Iris pigment epithelial cell (primary cell): ENCODE data around the gene MRPL36.
"Not testable (repeated sequence)": the region's sequence is repeated elsewhere in the genome, so short reads cannot be mapped to it uniquely, and the experiment has no call there.

Experiments
- DNase-seq: peaks from one replicate; pipeline ENCODE4 v3.0.0-alpha.2; 2011; ENCODE audit warnings: low read depth

MRPL36 gene

GRCh38 chr5:1832511-1833250 is 33.0 kb upstream of the MRPL36 start:
- no peak for DNase-seq

- DNase-seq = no peak
Observed at GRCh38 chr5:1831677-1832313, 32.2 kb upstream of the MRPL36 start.

GRCh38 chr5:1831257-1831656 is 31.6 kb upstream of the MRPL36 start:
- DNase-seq = no peak

DNA sequence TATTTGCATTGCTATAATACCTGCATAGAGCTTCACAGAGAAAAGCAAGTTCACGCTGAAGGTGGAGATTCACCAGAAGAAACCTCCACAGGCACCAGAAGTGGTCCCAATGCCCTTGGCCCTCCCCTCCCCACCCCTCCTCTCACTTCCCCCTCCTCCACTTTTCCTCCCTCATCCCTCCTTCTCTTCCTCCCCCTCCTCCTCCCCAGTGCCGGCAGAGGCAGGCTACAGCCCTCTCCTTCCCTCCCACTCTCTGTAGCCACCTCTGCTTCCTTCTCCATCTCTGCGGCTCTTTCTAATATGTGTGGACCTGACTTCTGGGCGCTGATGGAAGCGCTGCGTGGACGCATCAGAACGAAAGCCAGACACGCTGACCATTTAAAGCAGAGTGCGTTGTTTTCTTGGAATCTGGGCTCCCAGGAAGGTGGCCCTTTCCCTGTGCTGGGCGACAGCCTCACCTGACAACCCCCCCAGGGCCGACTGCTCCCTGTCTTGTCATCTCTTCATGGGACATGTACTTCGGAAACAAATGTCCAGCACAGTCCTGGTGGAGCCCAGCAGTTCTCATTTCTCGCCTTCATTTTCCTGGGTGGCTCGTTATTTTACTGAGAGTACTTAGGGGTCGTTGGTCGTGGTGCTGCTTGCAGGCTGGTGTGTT is 31.1 kb upstream of the MRPL36 start:
- no peak for DNase-seq

DNA sequence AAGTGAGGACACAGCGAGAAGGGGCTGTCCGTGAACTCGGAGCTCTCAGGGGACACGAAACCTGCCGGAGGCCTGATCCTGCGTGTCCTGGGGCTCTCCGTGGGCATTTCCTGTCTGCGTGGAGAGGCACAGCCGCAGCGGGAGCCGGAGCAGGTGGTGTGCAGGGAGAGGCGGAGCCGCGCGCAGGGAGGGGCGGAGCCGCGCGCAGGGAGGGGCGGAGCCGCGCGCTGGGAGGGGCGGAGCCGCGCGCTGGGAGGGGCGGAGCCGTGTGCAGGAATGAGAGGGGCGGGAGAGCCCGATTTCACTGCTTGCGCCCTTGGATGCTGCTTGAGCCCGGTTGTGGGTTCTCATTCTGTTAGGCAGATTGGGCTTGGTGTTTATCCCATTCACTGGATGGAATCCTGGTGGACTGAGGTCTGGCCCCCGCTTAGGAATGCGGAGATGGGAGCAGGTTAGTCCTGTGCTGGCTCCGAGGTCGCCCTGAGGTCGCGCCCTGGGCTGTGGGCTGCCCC is 28.3 kb upstream of the MRPL36 start:
- DNase-seq = no peak

DNA sequence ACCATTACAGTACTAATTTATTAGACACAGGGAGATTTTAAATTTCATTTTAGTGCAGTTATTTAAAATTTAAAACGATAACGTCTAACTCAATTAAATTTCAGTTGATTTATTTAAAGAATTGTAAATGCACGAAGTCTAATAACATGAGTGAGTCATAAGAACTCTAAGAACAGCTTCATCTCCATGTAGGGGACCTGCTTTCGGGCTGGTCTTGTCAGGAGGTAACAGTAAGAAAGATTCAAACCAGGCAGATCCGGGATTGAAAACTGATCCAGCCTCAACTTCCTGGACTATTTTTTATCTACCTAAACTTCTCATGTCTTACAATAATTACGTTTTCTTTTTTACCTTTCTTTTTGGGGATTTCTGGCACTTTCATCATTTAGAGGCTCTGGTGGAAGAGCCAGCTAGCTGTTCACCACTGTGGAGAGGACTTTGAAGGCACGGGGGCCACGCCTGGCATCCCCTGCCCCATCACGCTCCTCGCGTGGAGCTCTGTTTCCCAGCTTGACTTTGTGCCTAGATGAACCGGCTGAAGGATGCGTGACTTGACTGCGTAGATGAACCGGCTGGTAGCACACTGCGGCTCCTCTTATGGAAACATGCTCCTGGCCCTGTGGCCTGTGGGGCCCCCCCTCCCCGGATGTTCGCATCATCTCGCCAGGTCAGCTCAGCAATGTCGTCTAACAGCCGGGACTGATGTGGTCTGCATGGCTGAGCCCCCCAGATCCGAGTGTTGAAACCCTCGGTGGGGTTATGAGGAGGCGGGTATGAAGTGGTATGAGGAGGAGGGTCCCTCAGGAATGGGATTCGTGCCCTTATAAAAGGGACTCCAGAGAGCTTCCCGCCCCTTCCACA is 27.6 kb upstream of the MRPL36 start:
- DNase-seq = no peak

- DNase-seq = no peak
Observed at GRCh38 chr5:1826235-1826980, 26.8 kb upstream of the MRPL36 start.

GRCh38 chr5:1824903-1825841 is 25.5 kb upstream of the MRPL36 start:
- no peak for DNase-seq

- DNase-seq = no peak
Observed at GRCh38 chr5:1824109-1824821, 24.6 kb upstream of the MRPL36 start.

DNA sequence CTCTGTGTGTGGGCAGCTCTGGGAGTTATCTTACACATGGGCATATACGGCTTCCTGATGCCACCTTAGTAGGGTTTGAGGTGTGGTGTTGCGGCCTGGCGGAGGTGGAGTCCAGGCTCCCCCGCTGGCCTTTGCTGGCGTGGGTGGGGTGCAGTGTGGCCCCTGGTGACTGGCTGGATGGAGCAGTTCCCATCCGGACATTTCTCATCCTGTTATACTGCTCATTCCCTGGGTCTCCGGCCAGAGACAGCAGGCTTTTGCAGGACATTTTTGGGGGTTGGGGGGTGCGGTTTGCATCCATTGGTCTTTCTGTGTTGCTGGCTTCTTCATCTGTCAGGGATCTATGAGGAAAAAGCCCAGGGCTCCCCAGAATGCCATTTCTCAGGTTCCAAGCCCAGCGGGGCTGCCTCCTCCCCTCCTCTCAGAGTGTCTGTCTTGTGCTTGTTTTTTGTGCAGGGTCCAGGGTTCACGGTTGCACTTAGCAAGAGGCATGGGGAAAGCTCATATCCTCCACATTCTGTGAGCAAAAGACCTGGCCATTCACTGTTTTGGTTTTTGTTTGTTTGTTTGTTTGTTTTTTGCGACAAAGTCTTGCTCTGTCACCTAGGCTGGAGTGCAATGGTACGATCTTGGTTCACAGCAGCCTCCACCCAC is 23.9 kb upstream of the MRPL36 start:
- DNase-seq = no peak

DNA sequence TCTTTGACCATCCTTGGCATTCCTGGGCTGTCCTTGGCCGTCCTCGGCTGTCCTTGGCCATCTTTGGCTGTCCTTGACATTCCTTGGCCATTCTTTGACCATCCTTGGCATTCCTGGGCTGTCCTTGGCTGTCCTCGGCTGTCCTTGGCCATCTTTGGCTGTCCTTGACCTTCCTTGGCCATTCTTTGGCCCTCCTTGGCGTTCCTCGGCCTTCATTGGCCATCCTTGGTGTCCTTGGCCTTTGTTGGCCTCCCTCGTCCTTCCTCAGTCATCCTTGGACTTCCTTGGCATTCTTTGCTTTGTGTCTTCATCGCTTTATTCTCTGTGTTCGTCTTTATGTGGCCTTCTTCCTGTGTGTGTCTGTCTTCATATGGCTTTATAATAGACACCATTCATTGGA is 22.2 kb upstream of the MRPL36 start:
- DNase-seq = no peak

DNA sequence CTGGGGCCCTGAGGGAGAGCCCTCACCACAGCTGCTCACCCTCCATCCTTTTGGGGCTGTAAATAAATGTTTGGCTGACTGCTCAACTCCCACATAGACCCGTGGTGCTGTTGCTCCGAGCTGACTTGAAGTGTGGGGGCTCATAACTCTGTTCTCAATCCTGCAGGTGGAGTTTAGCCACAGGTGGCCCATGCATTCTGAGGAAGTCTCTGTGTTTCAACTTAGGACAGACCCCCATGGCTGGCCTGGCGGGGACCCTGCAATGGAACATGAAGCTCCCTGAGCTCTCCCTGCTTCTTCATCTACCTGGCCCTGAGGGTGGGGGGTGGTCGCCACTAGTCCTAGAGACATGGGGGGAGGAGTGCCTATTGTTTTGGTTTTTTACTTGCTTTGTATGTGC is 21.3 kb upstream of the MRPL36 start:
- DNase-seq = no peak

DNA sequence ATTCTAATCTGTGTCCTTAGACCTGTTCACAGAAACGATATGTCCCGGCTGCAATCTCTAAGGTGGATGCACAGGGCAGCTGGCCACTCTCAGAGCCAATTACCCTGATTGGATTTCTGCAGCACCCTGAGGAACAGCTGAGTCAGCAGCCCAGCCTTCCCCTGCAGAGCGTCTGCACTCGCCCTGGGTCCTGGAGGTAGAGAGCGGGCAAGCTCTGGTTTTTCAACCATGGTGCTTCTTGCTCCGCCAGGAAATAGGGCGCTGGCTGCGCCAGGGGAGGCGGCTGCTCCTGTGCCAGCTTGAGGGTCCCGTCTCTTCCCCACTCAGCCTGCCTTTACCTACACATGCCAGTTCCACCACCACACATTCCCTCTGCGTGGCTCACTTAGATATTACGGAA is 20.7 kb upstream of the MRPL36 start:
- no peak for DNase-seq

GRCh38 chr5:1819458-1819857 is 19.8 kb upstream of the MRPL36 start:
- no peak for DNase-seq

- DNase-seq = no peak
Observed at GRCh38 chr5:1818784-1819183, 19.1 kb upstream of the MRPL36 start.

DNA sequence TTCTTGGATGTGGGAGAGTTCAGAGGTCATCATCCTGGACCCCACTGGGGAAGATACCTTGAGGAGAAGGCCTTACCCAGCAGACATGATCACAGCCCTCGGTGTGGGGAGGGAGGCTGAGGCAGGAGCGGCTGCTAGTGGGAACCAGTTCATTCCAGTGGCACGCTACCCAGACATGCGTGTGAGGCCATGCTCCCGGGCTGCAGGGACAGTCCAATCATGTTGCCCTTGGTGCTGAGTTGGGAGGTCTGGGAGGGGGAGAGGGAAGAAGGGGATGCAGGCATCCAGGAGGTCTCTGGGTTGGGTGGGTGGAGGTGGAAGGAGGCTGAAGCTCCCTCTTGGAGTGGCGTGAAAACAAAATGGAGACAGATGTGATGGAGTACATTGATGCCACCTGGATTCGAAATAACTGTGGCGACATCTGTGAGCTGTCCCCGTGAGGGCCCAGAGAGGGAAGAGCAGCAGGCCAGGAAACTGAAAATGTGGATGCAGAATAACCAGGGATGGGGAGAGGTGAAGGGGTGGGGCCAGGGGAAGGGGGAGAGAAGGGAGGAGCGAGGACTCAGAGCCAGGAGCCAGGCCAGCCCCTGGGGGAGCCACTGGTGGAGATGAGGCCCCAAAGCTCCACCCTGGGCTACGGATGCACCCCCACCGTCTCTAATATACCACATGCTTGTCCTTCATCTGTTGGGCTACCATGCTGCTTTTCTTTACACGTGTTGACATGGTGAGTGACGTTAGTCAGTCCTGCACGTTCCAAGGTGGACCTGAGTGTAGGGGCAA is 17.8 kb upstream of the MRPL36 start:
- DNase-seq = no peak

DNA sequence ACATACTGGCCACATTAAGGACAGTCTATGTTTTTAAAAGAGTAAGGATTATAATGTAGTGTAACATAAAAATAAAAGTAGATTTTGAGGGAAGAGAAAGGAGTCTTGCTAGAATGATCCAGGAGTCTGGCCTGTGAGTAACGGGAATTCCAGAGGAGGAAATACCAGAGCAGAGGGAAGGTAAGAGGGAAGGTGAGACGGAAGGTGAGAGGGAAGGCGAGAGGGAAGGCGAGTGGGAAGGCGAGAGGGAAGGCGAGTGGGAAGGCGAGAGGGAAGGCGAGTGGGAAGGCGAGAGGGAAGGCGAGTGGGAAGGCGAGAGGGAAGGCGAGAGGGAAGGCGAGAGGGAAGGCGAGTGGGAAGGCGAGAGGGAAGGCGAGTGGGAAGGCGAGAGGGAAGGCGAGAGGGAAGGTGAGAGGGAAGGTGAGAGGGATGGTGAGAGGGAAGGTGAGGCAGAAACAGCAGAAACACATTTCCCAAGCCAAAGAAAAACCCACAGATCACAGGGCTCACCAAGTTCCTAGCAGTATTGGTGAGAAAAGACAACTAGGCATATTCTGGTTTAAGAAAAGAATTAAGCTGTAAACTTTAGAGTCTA is 17.0 kb upstream of the MRPL36 start:
- not testable (repeated sequence) for DNase-seq

DNA sequence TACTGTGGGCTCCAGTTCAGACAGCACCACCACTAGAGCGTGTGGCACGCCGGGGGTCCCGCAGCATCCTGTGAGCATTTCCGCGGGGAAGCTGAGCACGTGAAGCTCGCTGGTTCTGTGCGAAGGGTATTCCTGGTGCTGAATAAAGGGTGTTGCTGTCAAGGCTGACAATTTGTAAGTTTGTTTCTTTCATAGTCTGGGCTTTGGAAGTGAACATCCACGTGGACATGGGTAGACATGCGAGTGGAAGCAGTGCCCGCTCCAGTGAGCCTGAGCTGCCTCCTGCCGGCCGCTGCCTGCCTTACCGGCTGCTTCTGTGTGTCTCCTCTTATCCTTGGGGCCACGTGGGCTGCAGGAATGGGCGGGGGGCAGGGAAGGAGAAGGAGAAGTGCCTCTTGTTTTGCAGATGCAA is 16.2 kb upstream of the MRPL36 start:
- no peak for DNase-seq
